Esophagus mucosa (tissue), 1 donor: ENCODE measurements around the gene SF1. TPM values are rescaled to one million over a fixed set of nuclear protein-coding genes. Genes with fewer than 3 reads are reported as not detected.

ENCODE experiments used
- ATAC-seq: fragments of 200-7000 bp; cut with Tn5 transposase; one replicate; pipeline ENCODE4 v1.9.1; 2020
- total RNA-seq: library from RNA; stranded (reverse); gene quantifications from one replicate; pipeline ENCODE4 v1.2.4, GENCODE V29; 2023
- donor health status: DM: yes; HTN: yes; CAD: no.

The SF1 gene
- total RNA-seq, 1 donor from 2014 or later = 129 TPM

GRCh38 chr11:64800303-64801157 lies 22.2 kb upstream of the SF1 start:
- no peak for ATAC-seq

- ATAC-seq = no peak
Measured at GRCh38 chr11:64799623-64800302, 21.4 kb upstream of the SF1 start.

GRCh38 chr11:64799256-64799622 lies 20.9 kb upstream of the SF1 start:
- no peak for ATAC-seq

GRCh38 chr11:64796757-64797541 lies 18.6 kb upstream of the SF1 start:
- ATAC-seq = no peak

- ATAC-seq = no peak
Measured at GRCh38 chr11:64796047-64796756, 17.9 kb upstream of the SF1 start.

GRCh38 chr11:64794526-64794925 lies 16.2 kb upstream of the SF1 start:
- ATAC-seq = no peak

GRCh38 chr11:64793271-64794160 lies 15.2 kb upstream of the SF1 start:
- peak; percentile 9 for ATAC-seq

- no peak for ATAC-seq
Measured at GRCh38 chr11:64792482-64792881, 14.1 kb upstream of the SF1 start.

GRCh38 chr11:64791781-64792291 lies 13.5 kb upstream of the SF1 start:
- ATAC-seq = no peak

GRCh38 chr11:64790205-64791095 lies 12.1 kb upstream of the SF1 start:
- no peak for ATAC-seq

- no peak for ATAC-seq
Measured at GRCh38 chr11:64789331-64790204, 11.2 kb upstream of the SF1 start.

- peak; percentile 4 for ATAC-seq
Measured at GRCh38 chr11:64788321-64789215, 10.2 kb upstream of the SF1 start.

GRCh38 chr11:64787526-64788320 lies 9.4 kb upstream of the SF1 start:
- peak; percentile 64 for ATAC-seq

- no peak for ATAC-seq
Measured at GRCh38 chr11:64786308-64786707, 8.0 kb upstream of the SF1 start.

GRCh38 chr11:64784813-64785581 lies 6.7 kb upstream of the SF1 start:
- no peak for ATAC-seq

- peak; percentile 11 for ATAC-seq
Measured at GRCh38 chr11:64778223-64778472, 194 bp downstream of the SF1 start.
